Renal cortical epithelial cell (primary cell): Measurements from ENCODE around the gene SLC22A17. TPM values are rescaled to one million over a fixed set of nuclear protein-coding genes. Genes with fewer than 3 reads are reported as not detected.
A peak's percentile ranks its signal among the peaks of the same experiment; 100 is the strongest.
"Not testable (repeated sequence)": the region's sequence is repeated elsewhere in the genome, so short reads cannot be mapped to it uniquely, and the experiment has no call there.

Experiments used
- DNase-seq: peaks from one replicate; pipeline ENCODE4 v3.0.0-alpha.2; 2011; ENCODE audit warnings: low read depth
- total RNA-seq: library from RNA; depleted of rRNA; stranded (reverse); fragments of >200 nt; gene quantifications from 2 replicates; pipeline ENCODE4 v1.2.3, GENCODE V29; 2014

The SLC22A17 gene
- total RNA-seq, 1 donor from 2014 or later, result 33.0 TPM

GRCh38 chr14:23339506-23340268, 13.0 kb downstream of the SLC22A17 start:
- DNase-seq, result no peak

- DNase-seq, result no peak
Observed at GRCh38 chr14:23335623-23336022, 17.1 kb downstream of the SLC22A17 start.

GRCh38 chr14:23327947-23328744, 24.5 kb downstream of the SLC22A17 start:
- DNase-seq, result peak; percentile 79

- no peak for DNase-seq
Observed at GRCh38 chr14:23326491-23327332, 26.0 kb downstream of the SLC22A17 start.

- not testable (repeated sequence) for DNase-seq
Observed at GRCh38 chr14:23325746-23326145, 26.9 kb downstream of the SLC22A17 start.

- DNase-seq, result no peak
Observed at GRCh38 chr14:23324993-23325392, 27.7 kb downstream of the SLC22A17 start.

GRCh38 chr14:23324455-23324846, 28.2 kb downstream of the SLC22A17 start:
- DNase-seq, result no peak

GRCh38 chr14:23323838-23324454, 28.7 kb downstream of the SLC22A17 start:
- DNase-seq, result no peak

GRCh38 chr14:23322568-23323517, 29.8 kb downstream of the SLC22A17 start:
- DNase-seq, result no peak

GRCh38 chr14:23321572-23322547, 30.8 kb downstream of the SLC22A17 start:
- DNase-seq, result peak; percentile 41

GRCh38 chr14:23320584-23321571, 31.8 kb downstream of the SLC22A17 start, which contains the start of gene PABPN1:
PABPN1 (plus strand) TSS chr14:23321457; CDS start chr14:23321470, 13 bp downstream.
- DNase-seq, result peak; percentile 99

- no peak for DNase-seq
Observed at GRCh38 chr14:23319746-23320583, 32.7 kb downstream of the SLC22A17 start.

- DNase-seq, result no peak
Observed at GRCh38 chr14:23316300-23316699, 36.4 kb downstream of the SLC22A17 start.

GRCh38 chr14:23310546-23310945, 42.1 kb downstream of the SLC22A17 start:
- no peak for DNase-seq

GRCh38 chr14:23308721-23309445, 43.8 kb downstream of the SLC22A17 start:
- DNase-seq, result no peak
